Neural progenitor cell (in vitro differentiated cells): Measurements from ENCODE around the gene HS3ST4.

Experiments
- EZH2 ChIP-seq: fragments of 200-600 bp; sonication (generic); IDR thresholded peaks from 2 replicates; pipeline ENCODE4 v1.6.1; 2017; ENCODE audit warnings: antibody characterized with exemption, mild to moderate bottlenecking, moderate library complexity
- EZH2phosphoT487 ChIP-seq: fragments of 200-600 bp; sonication (generic); IDR thresholded peaks from 2 replicates; pipeline ENCODE4 v1.6.1; 2017; ENCODE audit warnings: antibody characterized with exemption
- TF ChIP-seq, protein P1 (sequence below): fragments of 200-600 bp; sonication (generic); IDR thresholded peaks from 2 replicates; pipeline ENCODE4 v1.5.1; 2017; ENCODE audit warnings: antibody characterized with exemption, mild to moderate bottlenecking

DNA sequence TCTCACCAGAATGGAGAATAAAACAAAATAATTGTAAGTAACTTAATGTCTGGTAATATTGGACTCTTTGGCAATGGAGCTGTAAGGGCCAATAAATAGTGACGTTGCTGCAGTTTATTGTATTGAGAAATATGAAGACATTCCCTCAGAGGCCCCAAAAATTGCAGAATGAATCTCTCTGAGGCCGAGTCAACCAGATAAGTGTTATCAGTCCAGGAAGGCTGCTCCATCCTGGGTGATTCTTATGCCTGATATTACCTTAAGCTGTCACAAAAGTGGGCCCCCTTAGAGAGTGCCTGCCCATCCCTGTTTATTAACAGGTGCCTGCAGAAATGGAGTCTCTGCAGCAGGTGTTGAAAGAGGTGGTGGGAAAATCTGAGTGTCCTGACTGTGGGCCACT lies 219.2 kb downstream of the HS3ST4 start:
- TF ChIP-seq, protein P1, sequence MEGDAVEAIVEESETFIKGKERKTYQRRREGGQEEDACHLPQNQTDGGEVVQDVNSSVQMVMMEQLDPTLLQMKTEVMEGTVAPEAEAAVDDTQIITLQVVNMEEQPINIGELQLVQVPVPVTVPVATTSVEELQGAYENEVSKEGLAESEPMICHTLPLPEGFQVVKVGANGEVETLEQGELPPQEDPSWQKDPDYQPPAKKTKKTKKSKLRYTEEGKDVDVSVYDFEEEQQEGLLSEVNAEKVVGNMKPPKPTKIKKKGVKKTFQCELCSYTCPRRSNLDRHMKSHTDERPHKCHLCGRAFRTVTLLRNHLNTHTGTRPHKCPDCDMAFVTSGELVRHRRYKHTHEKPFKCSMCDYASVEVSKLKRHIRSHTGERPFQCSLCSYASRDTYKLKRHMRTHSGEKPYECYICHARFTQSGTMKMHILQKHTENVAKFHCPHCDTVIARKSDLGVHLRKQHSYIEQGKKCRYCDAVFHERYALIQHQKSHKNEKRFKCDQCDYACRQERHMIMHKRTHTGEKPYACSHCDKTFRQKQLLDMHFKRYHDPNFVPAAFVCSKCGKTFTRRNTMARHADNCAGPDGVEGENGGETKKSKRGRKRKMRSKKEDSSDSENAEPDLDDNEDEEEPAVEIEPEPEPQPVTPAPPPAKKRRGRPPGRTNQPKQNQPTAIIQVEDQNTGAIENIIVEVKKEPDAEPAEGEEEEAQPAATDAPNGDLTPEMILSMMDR: no peak
- no peak for TF ChIP-seq EZH2
- TF ChIP-seq EZH2phosphoT487: no peak
